ENCODE data around the gene RASA2. TPM values are rescaled to one million over a fixed set of nuclear protein-coding genes. Genes with fewer than 3 reads are reported as not detected.

Gene RASA2
- total and polyA plus RNA-seq, 2 of the 8 experiments (the other 6 are each of a cell fraction or from before 2014, with no cell fraction given): 3.5 to 15.9 TPM

GRCh38 chr3:141594357-141594756 lies 107.5 kb downstream of the RASA2 start:
- Histone ChIP-seq H3K9ac (replicated peaks in 1 of 4; ENCODE audit: extremely low read depth in 1 of 4, low read depth in 3 of 4, low read length in 3 of 4) (no peak overlapping the region), H3K4me1 (replicated peaks in 1 of 4; ENCODE audit: control insufficient read depth in 3 of 4, insufficient read depth in 4 of 4, low read length in 3 of 4) (no peaks in the 10 kb centered on the region), H3K36me3 (ENCODE audit: control insufficient read depth in 2 of 4, insufficient read depth in 4 of 4, low read length in 3 of 4) (peaks cover 0 to 11% (median 4%) of the 10 kb centered on the region in 4 experiments; a peak in 4 of 8 replicates), H3K27me3 (replicated peaks in 1 of 4; ENCODE audit: control insufficient read depth in 3 of 4, extremely low read depth in 1 of 4, insufficient read depth in 3 of 4, low read length in 3 of 4) (no peaks in the 10 kb centered on the region), H3K27ac (ENCODE audit: low read depth, low read length) (no peak overlapping the region), H4K8ac (ENCODE audit: extremely low read depth, insufficient read depth, low read length) (no peak overlapping the region), H3K14ac (ENCODE audit: insufficient read length) (no peak overlapping the region), H4K5ac (ENCODE audit: insufficient read length, low read depth, low read length) (no peak overlapping the region), H3K4ac (replicated peaks; ENCODE audit: insufficient read length, low read depth, low read length) (no peak overlapping the region), H2BK120ac (replicated peaks; ENCODE audit: low read depth, low read length) (no peak overlapping the region), H2BK20ac (ENCODE audit: low read length) (no peak overlapping the region), H3K23ac (ENCODE audit: insufficient read length) (no peak overlapping the region), H3K4me2 (ENCODE audit: insufficient read depth in 1 of 2, low read depth in 2 of 2, low read length in 2 of 2) (no peak overlapping the region), H3K56ac (replicated peaks; ENCODE audit: insufficient read length, low read depth, low read length) (no peak overlapping the region), H3K18ac (ENCODE audit: extremely low read depth, low read length) (no peak overlapping the region), H3K9me3 (ENCODE audit: insufficient read depth in 2 of 2, low read depth in 1 of 2, low read length in 1 of 2) (no peaks in the 10 kb centered on the region), H2BK12ac (ENCODE audit: low read depth, low read length) (no peak overlapping the region), H3K79me1 (ENCODE audit: low read depth, low read length) (no peaks in the 10 kb centered on the region), H4K91ac (replicated peaks; ENCODE audit: insufficient read length, low read length) (no peak overlapping the region), H2AK5ac (ENCODE audit: low read depth, low read length) (no peak overlapping the region), H4K20me1 (replicated peaks in 1 of 2; ENCODE audit: control insufficient read depth in 1 of 2, insufficient read depth in 2 of 2, low read length in 2 of 2) (no peaks in the 10 kb centered on the region), H3K79me2 (ENCODE audit: control insufficient read depth in 1 of 2, insufficient read depth in 2 of 2, low read length in 2 of 2) (no peaks in the 10 kb centered on the region), H2BK5ac (ENCODE audit: low read depth, low read length) (no peak overlapping the region), H2AFZ (ENCODE audit: low read length) (no peak overlapping the region), H2BK15ac (ENCODE audit: low read length) (no peak overlapping the region), H3K4me3 (ENCODE audit: extremely low read depth in 1 of 4, insufficient read depth in 2 of 4, low read depth in 3 of 4, low read length in 4 of 4) (no peak overlapping the region), H3K23me2 (ENCODE audit: low read depth, low read length) (no peaks in the 10 kb centered on the region)
- FAIRE-seq (no peak), DNase-seq (ENCODE audit: low read depth in 1 of 2, low spot score in 2 of 2) (no peak)
- ChIA-PET POLR2A (ENCODE audit: partially characterized antibody) (no interaction called here), CTCF (ENCODE audit: partially characterized antibody) (no interaction called here)
- 98% methylated on average over 2 of the region's 2 CpGs; no CpG with 5 or more reads in 1 of the 2 experiments for WGBS, 2 experiments (ENCODE audit: extremely low coverage in 1 of 2, insufficient coverage in 1 of 2, insufficient read length in 1 of 2, insufficient replicate concordance in 2 of 2, low coverage in 1 of 2, low lambda C conversion rate in 2 of 2, missing lambda C conversion rate in 1 of 2)
- TF ChIP-seq CBX5 (IDR thresholded peaks at IDR 0.05; ENCODE audit: low read depth, low read length): no peak
- no peak for TF ChIP-seq SP4 (IDR thresholded peaks at IDR 0.05; ENCODE audit: low read length)
- no peak for TF ChIP-seq TEAD4 (IDR thresholded peaks at IDR 0.05; ENCODE audit: low read depth, low read length)
- no peak for TF ChIP-seq KDM5A (IDR thresholded peaks at IDR 0.05; ENCODE audit: low read length)
- no peak for TF ChIP-seq JUND (IDR thresholded peaks at IDR 0.05; ENCODE audit: low read length)
- no peak for TF ChIP-seq YY1 (IDR thresholded peaks at IDR 0.05; ENCODE audit: low read depth, low read length)
- no peak for TF ChIP-seq RAD21 (IDR thresholded peaks at IDR 0.05 in 1 of 2, conservative IDR thresholded peaks at IDR 0.05 in 1 of 2; ENCODE audit: low read depth in 2 of 2, low read length in 2 of 2)
- TF ChIP-seq NANOG (IDR thresholded peaks at IDR 0.05; ENCODE audit: insufficient read depth, low read depth, low read length, poor library complexity, severe bottlenecking): no peak
- TF ChIP-seq SUZ12 (IDR thresholded peaks at IDR 0.05; ENCODE audit: low read length): no peak
- no peak for TF ChIP-seq ATF2 (IDR thresholded peaks at IDR 0.05; ENCODE audit: low read length)
- TF ChIP-seq CTBP2 (IDR thresholded peaks at IDR 0.05; ENCODE audit: borderline replicate concordance, insufficient read depth, insufficient read length, low read length): no peak
- TF ChIP-seq SIRT6 (IDR thresholded peaks at IDR 0.05; ENCODE audit: low read length): no peak
- TF ChIP-seq BACH1 (IDR thresholded peaks at IDR 0.05; ENCODE audit: low read length): no peak
- no peak for TF ChIP-seq NRF1 (IDR thresholded peaks at IDR 0.05; ENCODE audit: low read depth, low read length)

Measured in H1 (cell line).